NCI-H1048 (cell line): Measurements from ENCODE around the gene ZMYM2.

Experiments used
- DNase-seq: peaks from one replicate; lab custom pipeline; 2025; lab: John Stamatoyannopoulos, UW

Gene ZMYM2

GRCh38 chr13:20136781-20137703 lies 178.5 kb downstream of the ZMYM2 start:
- no peak for DNase-seq

- DNase-seq, result no peak
Observed at GRCh38 chr13:20137875-20138274, 179.3 kb downstream of the ZMYM2 start.

GRCh38 chr13:20140487-20140886 lies 182.0 kb downstream of the ZMYM2 start:
- DNase-seq, result no peak
